ENCODE results near the gene NANS. TPM values are rescaled to one million over a fixed set of nuclear protein-coding genes. Genes with fewer than 3 reads are reported as not detected.
"Not testable (repeated sequence)": the region's sequence is repeated elsewhere in the genome, so short reads cannot be mapped to it uniquely, and the experiment has no call there.

The NANS gene
- 35.9 TPM for total RNA-seq
- long read RNA-seq, transcript NANS-201 (6 exons, 1,170 nt), result major isoform, 55 of 78 reads
- long read RNA-seq, partial matches to known transcripts, result 20 of 78 reads
- long read RNA-seq, other reads (novel, unspliced or antisense), result 3 of 78 reads

- peak; percentile 99 for ATAC-seq
- intact Hi-C loops (cut with micrococcal nuclease), result no loop called here
- DNase-seq, result peak; percentile 97
Measured at GRCh38 chr9:98056269-98057137, at the start of gene NANS. NANS (plus strand) TSS chr9:98056732; CDS start chr9:98056809, 77 bp downstream.

GRCh38 chr9:98007251-98007928 is 49.1 kb upstream of the NANS start:
- DNase-seq (no peak), ATAC-seq (no peak)
- intact Hi-C loops (cut with micrococcal nuclease), result no loop called here

DNA sequence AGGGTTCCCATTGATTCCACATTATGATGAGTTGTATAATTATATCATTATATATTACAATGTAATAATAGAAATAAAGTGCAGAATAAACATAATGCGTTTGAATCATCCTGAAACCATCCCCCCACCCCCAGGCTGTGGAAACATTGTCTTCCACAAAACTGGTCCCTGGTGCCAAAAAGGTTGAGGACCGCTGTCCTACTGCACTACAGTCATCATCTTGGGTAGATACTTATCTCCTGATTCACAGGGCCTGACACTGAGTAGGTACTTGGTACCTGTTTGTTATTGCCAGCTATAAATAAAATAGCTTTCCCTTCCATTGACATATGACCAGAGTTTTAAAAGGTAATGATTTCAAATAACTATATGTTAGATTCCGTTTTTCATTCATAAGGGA is 47.8 kb upstream of the NANS start:
- DNase-seq, result no peak
- no peak for ATAC-seq
- intact Hi-C loops (cut with micrococcal nuclease), result no loop called here

- intact Hi-C loops (cut with micrococcal nuclease), result no loop called here
- ATAC-seq (no peak), DNase-seq (no peak)
Measured at GRCh38 chr9:98009437-98009836, 47.1 kb upstream of the NANS start.

GRCh38 chr9:98009936-98010335 is 46.6 kb upstream of the NANS start:
- no peak for DNase-seq
- ATAC-seq, result peak; percentile 55
- intact Hi-C loops (cut with micrococcal nuclease), result no loop called here

GRCh38 chr9:98010445-98010844 is 46.1 kb upstream of the NANS start:
- ATAC-seq (peak; percentile 46), DNase-seq (no peak)
- intact Hi-C loops (cut with micrococcal nuclease), result no loop called here

- intact Hi-C loops (cut with micrococcal nuclease), result no loop called here
- ATAC-seq (no peak), DNase-seq (no peak)
Measured at GRCh38 chr9:98011122-98011521, 45.4 kb upstream of the NANS start.

DNA sequence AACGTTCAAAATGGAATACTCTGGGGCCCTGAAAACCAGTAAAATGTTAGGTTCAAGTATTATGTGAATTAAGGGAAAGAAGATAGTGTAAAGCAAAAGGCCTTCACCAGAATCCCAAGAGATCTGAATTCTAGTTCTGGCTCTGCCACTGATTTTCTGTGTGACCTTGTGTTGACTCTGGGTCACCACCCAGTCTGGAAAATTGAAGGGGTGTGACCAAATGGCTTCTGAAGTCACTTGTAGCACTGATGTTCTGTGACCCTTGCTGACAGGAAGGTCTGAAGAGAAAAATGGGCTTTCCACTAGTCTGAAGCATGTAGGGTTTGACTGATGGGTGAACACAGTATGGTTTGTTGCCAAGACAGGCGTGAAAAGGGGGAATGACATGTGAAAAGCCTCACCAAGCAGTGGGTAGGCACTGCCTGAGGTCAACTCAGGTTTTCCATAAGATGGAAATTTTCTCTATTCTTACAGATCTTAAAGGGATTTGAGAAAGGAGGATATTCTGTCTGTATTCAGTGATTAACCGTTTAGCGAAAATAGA is 40.3 kb upstream of the NANS start:
- no peak for DNase-seq
- no peak for ATAC-seq
- intact Hi-C loops (cut with micrococcal nuclease), result no loop called here

GRCh38 chr9:98017306-98017705 is 39.2 kb upstream of the NANS start:
- DNase-seq (no peak), ATAC-seq (peak; percentile 51)
- intact Hi-C loops (cut with micrococcal nuclease), result no loop called here

DNA sequence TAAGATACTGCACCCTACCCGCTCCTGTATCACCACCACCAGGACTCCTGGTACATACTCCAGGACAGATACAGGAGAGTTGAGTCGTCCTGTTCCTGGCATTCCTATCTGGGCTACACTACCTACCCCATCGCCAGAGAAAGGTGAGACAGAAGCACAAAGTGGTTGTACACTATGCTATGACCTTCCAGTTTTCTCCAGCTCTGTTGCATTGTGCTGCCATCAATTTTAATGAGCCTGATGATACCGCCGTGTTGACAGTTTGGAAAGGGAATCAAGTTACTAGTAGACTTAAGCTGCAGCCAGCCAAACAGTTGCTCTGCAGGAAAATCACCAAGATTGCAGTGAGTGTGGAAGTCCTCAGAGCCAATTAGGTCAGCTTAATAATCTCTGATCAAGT is 38.2 kb upstream of the NANS start:
- ATAC-seq, result peak; percentile 56

GRCh38 chr9:98019098-98019497 is 37.4 kb upstream of the NANS start:
- DNase-seq, result no peak
- ATAC-seq, result no peak
- intact Hi-C loops (cut with micrococcal nuclease), result no loop called here

More for the DNA sequence above, 38.2 kb upstream of the NANS start:
- DNase-seq, result no peak
- intact Hi-C loops (cut with micrococcal nuclease), result no loop called here

DNA sequence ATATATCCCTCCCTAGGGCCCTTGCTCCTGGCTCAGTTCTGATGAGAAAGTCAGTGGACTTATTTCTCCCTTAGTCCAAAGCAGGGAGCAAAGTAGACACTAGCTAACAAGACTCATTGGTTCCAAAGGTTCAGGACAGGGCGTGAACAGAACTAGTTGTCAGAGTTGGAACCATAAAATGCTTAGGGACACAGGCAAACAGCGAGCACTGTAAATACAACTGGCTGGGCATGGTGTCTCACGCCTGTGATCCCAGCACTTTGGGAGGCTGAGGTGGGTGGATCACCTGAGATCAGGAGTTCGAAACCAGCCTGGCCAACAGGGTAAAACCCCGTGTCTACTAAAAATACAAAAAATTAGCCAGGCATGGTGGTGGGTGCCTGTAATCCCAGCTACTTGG is 36.7 kb upstream of the NANS start:
- ATAC-seq; DNase-seq; intact Hi-C loops (cut with micrococcal nuclease): not testable (repeated sequence)

GRCh38 chr9:98020476-98021145 is 35.9 kb upstream of the NANS start:
- no peak for DNase-seq
- no peak for ATAC-seq
- intact Hi-C loops (cut with micrococcal nuclease), result no loop called here

GRCh38 chr9:98021306-98022040 is 35.1 kb upstream of the NANS start:
- intact Hi-C loops (cut with micrococcal nuclease), result no loop called here
- DNase-seq (peak; percentile 77), ATAC-seq (peak; percentile 92)

DNA sequence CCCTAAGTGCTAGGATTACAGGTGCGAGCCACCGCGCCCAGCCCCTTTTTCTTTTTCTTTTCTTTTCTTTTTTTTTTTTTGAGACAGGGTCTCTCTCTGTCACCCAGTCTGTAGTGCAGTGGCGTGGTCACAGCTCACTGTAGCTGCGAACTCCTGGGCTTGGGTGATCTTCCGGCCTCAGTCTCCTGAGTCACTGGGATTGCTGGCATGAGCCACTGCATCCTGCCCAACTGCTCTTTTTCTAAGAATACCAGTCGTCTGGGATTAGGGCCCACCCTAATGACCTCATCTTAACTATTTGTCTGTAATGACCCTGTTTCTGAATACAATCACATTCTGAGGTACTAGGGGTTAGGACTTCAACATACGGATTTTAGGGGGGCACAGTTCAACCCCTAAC is 34.1 kb upstream of the NANS start:
- DNase-seq (no peak), ATAC-seq (no peak)
- intact Hi-C loops (cut with micrococcal nuclease), result no loop called here

DNA sequence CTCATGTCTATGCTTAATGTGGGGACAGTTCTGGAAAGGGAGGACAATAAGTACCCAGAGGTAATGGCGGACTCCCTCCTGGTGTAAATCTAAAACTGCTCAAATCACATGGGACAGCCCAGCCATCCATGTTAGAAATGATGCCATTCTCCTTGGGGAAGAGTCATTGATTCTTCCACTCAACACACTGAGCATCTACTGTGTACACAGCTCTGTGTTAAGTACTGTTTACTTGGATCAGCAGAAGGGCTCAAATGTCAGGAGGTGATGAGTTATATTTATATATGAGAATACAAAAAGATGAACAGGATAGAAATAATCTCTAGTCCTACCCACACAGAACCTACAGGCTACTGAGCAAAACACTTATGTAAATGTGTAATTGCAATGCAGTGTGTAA is 31.8 kb upstream of the NANS start:
- no peak for DNase-seq
- no peak for ATAC-seq
- intact Hi-C loops (cut with micrococcal nuclease), result no loop called here

DNA sequence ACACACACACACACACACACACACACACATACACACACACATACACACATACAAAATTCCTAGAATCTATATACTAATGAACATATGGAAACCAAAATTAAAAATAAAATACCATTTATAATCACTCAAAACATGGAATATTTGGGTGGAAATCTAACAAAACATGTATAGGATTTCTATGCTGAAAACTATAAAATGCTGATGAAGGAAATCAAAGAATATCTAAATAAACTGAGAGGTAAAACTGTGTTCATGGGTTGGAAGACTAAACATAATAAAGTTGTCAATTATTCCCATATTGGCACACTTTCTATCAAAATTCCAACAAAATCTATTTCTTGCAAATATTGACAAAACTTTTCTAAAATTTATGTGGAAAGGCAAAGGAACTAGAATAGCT is 25.4 kb upstream of the NANS start:
- DNase-seq, result no peak
- no peak for ATAC-seq
- intact Hi-C loops (cut with micrococcal nuclease), result loop anchor here (10.0 kb wide), 2 partner anchors 46 to 106 kb away; partner anchors contain the start of genes ANP32B and TRMO

GRCh38 chr9:98031935-98032334 is 24.6 kb upstream of the NANS start:
- intact Hi-C loops (cut with micrococcal nuclease), result loop anchor here (10.0 kb wide), 2 partner anchors 47 to 107 kb away; partner anchors contain the start of genes ANP32B and TRMO
- DNase-seq (no peak), ATAC-seq (no peak)

Data from left ventricle myocardium superior (tissue), 1 donor.